ENCODE measurements around the gene DIPK1B. TPM values are rescaled to one million over a fixed set of nuclear protein-coding genes. Genes with fewer than 3 reads are reported as not detected.
A peak's percentile ranks its signal among the peaks of the same experiment; 100 is the strongest.

DIPK1B gene
- total and polyA plus RNA-seq, 2 donors (not counting 3 experiments of a cell fraction or from before 2014, with no cell fraction given), result 253 to 441 TPM

- ChIA-PET POLR2A (interaction anchor here (1.6 to 9.9 kb wide), 2 partner anchors 11 to 20 kb away, joined by 9 to 161 read pairs; no protein-coding TSS in a partner anchor), CTCF (interaction anchor here (7.2 kb wide), 1 partner anchor 21 kb away, joined by 90 read pairs; no protein-coding TSS in a partner anchor)
- dilution Hi-C loops (cut with MboI; ENCODE audit: extremely low pct_ligation_motif_present, low sequenced_read_pairs) (no loop called here), intact Hi-C loops (cut with micrococcal nuclease) (no loop called here)
- H3K4me1 ChIP-seq (ENCODE audit: control insufficient read depth, extremely low read depth, insufficient read depth, low read length), result peaks cover 24% of the 10 kb centered on the region
- BruUV-seq (replicated peaks), result no TSS peak
- peak; percentile 73 for TF ChIP-seq POLR2AphosphoS5 (IDR thresholded peaks at IDR 0.05; ENCODE audit: insufficient read depth, low read depth, low read length)
- peak; percentile 5 for TF ChIP-seq POLR2A (IDR thresholded peaks at IDR 0.05; ENCODE audit: low read depth, low read length)
- TF ChIP-seq GATA2 (IDR thresholded peaks at IDR 0.05; ENCODE audit: insufficient read depth, insufficient read length, low read depth, low read length), result no peak
- peak overlapping the region; percentile 79 for H3K9ac ChIP-seq (replicated peaks; ENCODE audit: extremely low read depth, insufficient read depth, low read length)
- peak overlapping the region; percentile 78 for H3K27ac ChIP-seq (ENCODE audit: insufficient read depth, low read depth, low read length)
- no peak overlapping the region for H2AFZ ChIP-seq (ENCODE audit: low read depth, low read length)
- H3K9me3 ChIP-seq (replicated peaks; ENCODE audit: control insufficient read depth, insufficient read depth, low read length), result no peaks in the 10 kb centered on the region
- peak overlapping the region; percentile 40 for H3K4me2 ChIP-seq (ENCODE audit: insufficient read depth, low read length)
- H3K27me3 ChIP-seq (ENCODE audit: control insufficient read depth in 2 of 2, insufficient read depth in 2 of 2, low read length in 2 of 2), result no peaks in the 10 kb centered on the region
- peaks cover 80% of the 10 kb centered on the region for H3K79me2 ChIP-seq (ENCODE audit: control insufficient read depth, insufficient read depth, low read length)
- FAIRE-seq (peak; percentile 43), DNase-seq (ENCODE audit: low read depth, low spot score) (peak; percentile 39)
- H4K20me1 ChIP-seq (replicated peaks; ENCODE audit: control insufficient read depth, extremely low read depth, insufficient read depth, low read length), result no peaks in the 10 kb centered on the region
- peak overlapping the region; percentile 54 to 83 (median 65) for H3K4me3 ChIP-seq (replicated peaks in 1 of 3; ENCODE audit: insufficient read depth in 1 of 3, low read depth in 1 of 3, low read length in 3 of 3)
- H3K9me1 ChIP-seq (replicated peaks; ENCODE audit: control insufficient read depth, extremely low read depth, insufficient read depth, low read length), result no peaks in the 10 kb centered on the region
- H3K36me3 ChIP-seq (ENCODE audit: control insufficient read depth in 2 of 2, extremely low read depth in 1 of 2, insufficient read depth in 2 of 2, low read length in 2 of 2), result peaks cover 32 to 66% of the 10 kb centered on the region in 2 experiments
These were observed 45.8 kb upstream of the DIPK1B start for GRCh38 chr9:136666372-136667213.

DNA sequence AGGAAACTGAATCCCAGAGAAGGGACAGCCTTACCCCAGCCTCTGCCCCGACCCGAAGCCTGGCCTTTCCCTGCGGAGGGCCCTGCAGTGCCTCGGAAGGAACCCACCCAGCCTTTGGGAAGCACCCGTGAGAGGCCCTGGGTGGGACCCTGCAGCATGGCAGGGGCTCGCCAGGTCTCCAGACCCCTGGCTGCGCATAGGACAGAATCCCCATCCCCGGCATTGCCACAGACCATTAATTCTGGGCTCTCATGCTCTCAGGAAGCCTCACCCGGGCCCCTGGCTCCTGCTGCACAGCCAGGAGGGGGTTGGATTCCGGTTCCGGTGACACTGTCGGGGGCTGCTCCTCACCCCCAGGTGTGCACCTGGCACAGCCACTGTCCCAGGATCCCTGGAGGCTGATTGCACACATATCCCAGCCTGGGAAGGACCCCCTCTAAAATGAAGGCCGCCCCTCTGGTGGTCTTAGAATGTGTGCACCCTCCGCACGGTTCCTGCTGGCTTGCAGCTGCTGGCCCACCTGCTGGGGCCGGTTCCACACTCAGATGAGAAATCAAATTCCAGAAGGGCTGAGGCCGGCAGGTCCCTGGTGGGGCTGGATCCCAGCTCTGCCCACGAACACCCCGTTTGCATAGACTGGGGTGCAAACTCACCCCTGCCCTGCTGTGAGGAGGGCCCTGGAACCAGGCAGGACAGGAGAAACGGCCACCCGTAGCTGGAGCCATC lies 45.0 kb upstream of the DIPK1B start:
- peak overlapping the region; percentile 40 for H3K4me2 ChIP-seq (ENCODE audit: insufficient read depth, low read length)
- FAIRE-seq, result no peak
- CTCF ChIA-PET, result interaction anchor here (3.4 kb wide), 1 partner anchor 22 kb away, joined by 20 read pairs; no protein-coding TSS in a partner anchor
- no peak for DNase-seq (ENCODE audit: low read depth, low spot score)
- no peaks in the 10 kb centered on the region for H3K9me3 ChIP-seq (replicated peaks; ENCODE audit: control insufficient read depth, insufficient read depth, low read length)
- no peak for TF ChIP-seq GATA2 (IDR thresholded peaks at IDR 0.05; ENCODE audit: insufficient read depth, insufficient read length, low read depth, low read length)
- TF ChIP-seq POLR2AphosphoS5 (IDR thresholded peaks at IDR 0.05; ENCODE audit: insufficient read depth, low read depth, low read length), result peak; percentile 12
- TF ChIP-seq MYC (IDR thresholded peaks at IDR 0.05; ENCODE audit: low read depth, low read length), result no peak
- peak; percentile 57 for TF ChIP-seq POLR2A (IDR thresholded peaks at IDR 0.05; ENCODE audit: low read depth, low read length)
- no peak for TF ChIP-seq FOS (IDR thresholded peaks at IDR 0.05; ENCODE audit: borderline replicate concordance, insufficient read depth, low read length)
- TF ChIP-seq CTCF (IDR thresholded peaks at IDR 0.05; ENCODE audit: extremely low read depth in 1 of 2, insufficient read depth in 1 of 2, low read depth in 1 of 2, low read length in 2 of 2), result no peak
- no peak for TF ChIP-seq EZH2 (IDR thresholded peaks at IDR 0.05; ENCODE audit: borderline replicate concordance, low read depth, low read length, severe bottlenecking)
- H4K20me1 ChIP-seq (replicated peaks; ENCODE audit: control insufficient read depth, extremely low read depth, insufficient read depth, low read length), result no peaks in the 10 kb centered on the region
- peaks cover 73% of the 10 kb centered on the region for H3K79me2 ChIP-seq (ENCODE audit: control insufficient read depth, insufficient read depth, low read length)
- no peak overlapping the region for H2AFZ ChIP-seq (ENCODE audit: low read depth, low read length)
- H3K4me3 ChIP-seq (replicated peaks in 1 of 3; ENCODE audit: insufficient read depth in 1 of 3, low read depth in 1 of 3, low read length in 3 of 3), result peak overlapping the region; percentile 54 to 83 (median 65)
- POLR2A ChIA-PET, result interaction anchor here (9.9 kb wide), 1 partner anchor 21 kb away, joined by 161 read pairs; no protein-coding TSS in a partner anchor
- H3K27me3 ChIP-seq (ENCODE audit: control insufficient read depth in 2 of 2, insufficient read depth in 2 of 2, low read length in 2 of 2), result no peaks in the 10 kb centered on the region
- peaks cover 17% of the 10 kb centered on the region for H3K4me1 ChIP-seq (ENCODE audit: control insufficient read depth, extremely low read depth, insufficient read depth, low read length)
- H3K36me3 ChIP-seq (ENCODE audit: control insufficient read depth in 2 of 2, extremely low read depth in 1 of 2, insufficient read depth in 2 of 2, low read length in 2 of 2), result peaks cover 39 to 74% of the 10 kb centered on the region in 2 experiments
- BruUV-seq (replicated peaks), result no TSS peak
- dilution Hi-C loops (cut with MboI; ENCODE audit: extremely low pct_ligation_motif_present, low sequenced_read_pairs), result no loop called here
- H3K9ac ChIP-seq (replicated peaks; ENCODE audit: extremely low read depth, insufficient read depth, low read length), result peak overlapping the region; percentile 79
- intact Hi-C loops (cut with micrococcal nuclease), result no loop called here
- H3K9me1 ChIP-seq (replicated peaks; ENCODE audit: control insufficient read depth, extremely low read depth, insufficient read depth, low read length), result no peaks in the 10 kb centered on the region
- peak overlapping the region; percentile 78 for H3K27ac ChIP-seq (ENCODE audit: insufficient read depth, low read depth, low read length)
